GM23338 (cell line): ENCODE measurements around the gene ACTL6A. TPM values are rescaled to one million over a fixed set of nuclear protein-coding genes. Genes with fewer than 3 reads are reported as not detected.

Experiments
- ATAC-seq: fragments of 200-7000 bp; cut with Tn5 transposase; 3 replicates; pipeline ENCODE4 v1.9.1; 2020
- DNase-seq: peaks from one replicate; pipeline ENCODE4 v3.0.0-alpha.2; 2015; ENCODE audit warnings: low spot score
- H2AFZ ChIP-seq: fragments of 200-600 bp; sonication (generic); 2 replicates; pipeline ENCODE4 v1.8.0; 2016; ENCODE audit warnings: antibody characterized with exemption, mild to moderate bottlenecking, moderate library complexity
- H3F3A ChIP-seq: fragments of 200-600 bp; sonication (generic); replicated peaks from 2 replicates; pipeline ENCODE4 v1.8.0; 2017; ENCODE audit warnings: antibody characterized with exemption, mixed run types, low read depth
- H3K27ac ChIP-seq: fragments of 200-600 bp; sonication (generic); 2 replicates; pipeline ENCODE4 v1.6.1; 2016; ENCODE audit warnings: low read depth
- H3K27me3 ChIP-seq: fragments of 200-600 bp; sonication (generic); 2 replicates; pipeline ENCODE4 v1.8.0; 2016; ENCODE audit warnings: mild to moderate bottlenecking, mixed run types, moderate library complexity; ENCODE audit not compliant: insufficient read depth
- H3K36me3 ChIP-seq: fragments of 200-600 bp; sonication (generic); 2 replicates; pipeline ENCODE4 v1.8.0; 2016; ENCODE audit warnings: mild to moderate bottlenecking; ENCODE audit not compliant: insufficient read depth
- H3K4me1 ChIP-seq: fragments of 200-600 bp; sonication (generic); 2 replicates; pipeline ENCODE4 v1.8.0; 2016; ENCODE audit warnings: mild to moderate bottlenecking, moderate library complexity; ENCODE audit not compliant: insufficient read depth
- H3K4me2 ChIP-seq: fragments of 200-600 bp; sonication (generic); 2 replicates; pipeline ENCODE4 v1.7.1; 2017; ENCODE audit warnings: mixed run types
- H3K4me3 ChIP-seq: fragments of 200-600 bp; sonication (generic); 2 replicates; pipeline ENCODE4 v1.6.1; 2016; ENCODE audit warnings: mixed run types
- H3K79me2 ChIP-seq: fragments of 200-600 bp; sonication (generic); replicated peaks from 2 replicates; pipeline ENCODE4 v1.8.0; 2017; ENCODE audit warnings: mild to moderate bottlenecking; ENCODE audit not compliant: insufficient read depth
- H3K9me2 ChIP-seq: fragments of 200-600 bp; sonication (generic); 2 replicates; pipeline ENCODE4 v1.8.0; 2017; ENCODE audit not compliant: insufficient read depth
- H4K20me1 ChIP-seq: fragments of 200-600 bp; sonication (generic); replicated peaks from 2 replicates; pipeline ENCODE4 v1.8.0; 2017; ENCODE audit warnings: mild to moderate bottlenecking; ENCODE audit not compliant: insufficient read depth
- H3K27ac Mint-ChIP-seq: 2 replicates; pipeline ENCODE4 v1.8.0; 2020; ENCODE audit warnings: inconsistent platforms, mild to moderate bottlenecking, moderate library complexity, mixed read lengths
- H3K27me3 Mint-ChIP-seq: 3 replicates; pipeline ENCODE4 v1.8.0; 2022; ENCODE audit warnings: low read depth, mild to moderate bottlenecking, moderate library complexity, mixed read lengths, inconsistent platforms; ENCODE audit not compliant: insufficient read depth, poor library complexity
- H3K36me3 Mint-ChIP-seq: 3 replicates; pipeline ENCODE4 v1.8.0; 2021; ENCODE audit warnings: low read depth, mild to moderate bottlenecking, inconsistent platforms, moderate library complexity, mixed read lengths
- H3K4me1 Mint-ChIP-seq: 3 replicates; pipeline ENCODE4 v1.8.0; 2020; ENCODE audit warnings: mild to moderate bottlenecking, inconsistent platforms, mixed read lengths
- H3K4me3 Mint-ChIP-seq: 3 replicates; pipeline ENCODE4 v1.8.0; 2021; ENCODE audit warnings: moderate library complexity, mild to moderate bottlenecking, inconsistent platforms, mixed read lengths
- H3K9me3 Mint-ChIP-seq: 3 replicates; pipeline ENCODE4 v1.8.0; 2020; ENCODE audit warnings: moderate library complexity, mild to moderate bottlenecking, inconsistent platforms, mixed read lengths
- CREB1 ChIP-seq: fragments of 250-450 bp; sonication (Bioruptor Pico); IDR thresholded peaks from 2 replicates; pipeline ENCODE4 v1.5.0; 2020; ENCODE audit warnings: low read depth, mild to moderate bottlenecking, moderate library complexity
- EZH2 ChIP-seq: fragments of 200-600 bp; sonication (generic); IDR thresholded peaks from one replicate; pipeline ENCODE4 v1.8.0; 2017; ENCODE audit warnings: antibody characterized with exemption, mild to moderate bottlenecking, low read depth; ENCODE audit not compliant: unreplicated experiment
- EZH2phosphoT487 ChIP-seq: fragments of 200-600 bp; sonication (generic); IDR thresholded peaks from one replicate; pipeline ENCODE4 v1.8.1; 2018; ENCODE audit warnings: antibody characterized with exemption; ENCODE audit not compliant: unreplicated experiment
- JUNB ChIP-seq: IDR thresholded peaks from one replicate; pipeline ENCODE4 v1.6.1; 2016; ENCODE audit warnings: antibody characterized with exemption; ENCODE audit not compliant: unreplicated experiment
- NANOG ChIP-seq: IDR thresholded peaks from 2 replicates; pipeline ENCODE4 v1.6.1; 2016; ENCODE audit warnings: antibody characterized with exemption, borderline replicate concordance
- POLR2AphosphoS5 ChIP-seq: IDR thresholded peaks from 2 replicates; pipeline ENCODE4 v1.6.1; 2016; ENCODE audit warnings: antibody characterized with exemption, low read depth
- ZNF114 ChIP-seq: fragments of 250-450 bp; sonication (Bioruptor Pico); IDR thresholded peaks from 2 replicates; pipeline ENCODE4 v1.5.0; 2020; ENCODE audit warnings: mild to moderate bottlenecking, moderate library complexity
- ZNF331 ChIP-seq: fragments of 250-450 bp; sonication (Bioruptor Pico); IDR thresholded peaks from 2 replicates; pipeline ENCODE4 v1.5.0; 2020; ENCODE audit warnings: low read depth, mild to moderate bottlenecking, moderate library complexity
- polyA plus RNA-seq: library from polyadenylated mRNA; unstranded; fragments of >200 nt; fragmentation: Nextera tagmentation; extraction: Ambion mirVana; gene quantifications from 2 replicates; pipeline ENCODE4 v1.2.1, GENCODE V29; 2016
- total RNA-seq: library from RNA; depleted of rRNA; stranded (reverse); fragments of >200 nt; shearing (Covaris generic); gene quantifications from 2 replicates; pipeline ENCODE4 v1.2.3, GENCODE V29; 2014
- TF ChIP-seq, protein P1 (sequence below), 2 experiments: fragments of 200-600 bp in 1 of 2; sonication (generic) in 1 of 2; conservative IDR thresholded peaks; 2 replicates each; pipeline versions ENCODE4 v1.5.1 to v1.6.1; 2016 to 2017; ENCODE audit warnings: antibody characterized with exemption in 2 of 2, low read depth in 2 of 2, mild to moderate bottlenecking in 2 of 2, moderate library complexity in 1 of 2
- TF ChIP-seq, protein P2 (sequence below): IDR thresholded peaks from 2 replicates; pipeline ENCODE4 v1.6.1; 2016; ENCODE audit warnings: antibody characterized with exemption

The ACTL6A gene
- total and polyA plus RNA-seq, 2 experiments from 2014 or later, result 117 to 125 TPM

DNA sequence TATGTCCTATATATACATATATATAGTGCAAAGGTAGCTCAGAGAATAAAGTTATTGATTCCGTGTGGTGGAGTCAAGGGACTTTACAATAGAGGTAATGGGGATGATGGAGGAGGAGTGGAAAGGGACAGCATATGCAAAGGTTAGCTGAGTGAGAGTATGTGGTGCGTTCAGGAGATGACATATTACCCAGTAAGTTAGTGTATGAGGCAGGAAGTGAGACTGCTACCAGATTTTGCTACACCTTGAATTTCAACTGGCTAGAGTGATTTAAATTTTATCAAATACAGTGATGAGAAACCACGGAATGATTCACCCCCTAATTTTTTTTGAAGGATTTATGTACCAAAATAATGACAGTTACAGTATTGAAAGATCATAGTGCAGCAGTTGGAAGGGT lies 2.8 kb downstream of the ACTL6A start:
- Mint-ChIP-seq H3K4me3 (no peak overlapping the region), H3K9me3 (no peaks in the 10 kb centered on the region), H3K27me3 (peaks cover 13% of the 10 kb centered on the region), H3K27ac (no peak overlapping the region), H3K36me3 (peaks cover 7% of the 10 kb centered on the region), H3K4me1 (peaks cover 5% of the 10 kb centered on the region; the same call in 1 of the 3 replicates)
- Histone ChIP-seq H3K9me2 (no peaks in the 10 kb centered on the region), H3K36me3 (peaks cover 11% of the 10 kb centered on the region), H3K4me1 (no peaks in the 10 kb centered on the region), H3K27ac (no peak overlapping the region), H3K79me2 (peaks cover 70% of the 10 kb centered on the region), H2AFZ (no peak overlapping the region), H3K27me3 (no peaks in the 10 kb centered on the region), H3K4me2 (no peak overlapping the region), H4K20me1 (peaks cover 57% of the 10 kb centered on the region), H3F3A (no peaks in the 10 kb centered on the region), H3K4me3 (no peak overlapping the region)
- DNase-seq (no peak), ATAC-seq (no peak)
- TF ChIP-seq CREB1 (CRISPR knock-in tag), result no peak
- TF ChIP-seq, protein P1, sequence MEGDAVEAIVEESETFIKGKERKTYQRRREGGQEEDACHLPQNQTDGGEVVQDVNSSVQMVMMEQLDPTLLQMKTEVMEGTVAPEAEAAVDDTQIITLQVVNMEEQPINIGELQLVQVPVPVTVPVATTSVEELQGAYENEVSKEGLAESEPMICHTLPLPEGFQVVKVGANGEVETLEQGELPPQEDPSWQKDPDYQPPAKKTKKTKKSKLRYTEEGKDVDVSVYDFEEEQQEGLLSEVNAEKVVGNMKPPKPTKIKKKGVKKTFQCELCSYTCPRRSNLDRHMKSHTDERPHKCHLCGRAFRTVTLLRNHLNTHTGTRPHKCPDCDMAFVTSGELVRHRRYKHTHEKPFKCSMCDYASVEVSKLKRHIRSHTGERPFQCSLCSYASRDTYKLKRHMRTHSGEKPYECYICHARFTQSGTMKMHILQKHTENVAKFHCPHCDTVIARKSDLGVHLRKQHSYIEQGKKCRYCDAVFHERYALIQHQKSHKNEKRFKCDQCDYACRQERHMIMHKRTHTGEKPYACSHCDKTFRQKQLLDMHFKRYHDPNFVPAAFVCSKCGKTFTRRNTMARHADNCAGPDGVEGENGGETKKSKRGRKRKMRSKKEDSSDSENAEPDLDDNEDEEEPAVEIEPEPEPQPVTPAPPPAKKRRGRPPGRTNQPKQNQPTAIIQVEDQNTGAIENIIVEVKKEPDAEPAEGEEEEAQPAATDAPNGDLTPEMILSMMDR (conservative IDR thresholded peaks at IDR 0.05; ENCODE audit: low read depth in 2 of 2), result no peak
- TF ChIP-seq ZNF114 (CRISPR knock-in tag), result no peak
- no peak for TF ChIP-seq ZNF331 (CRISPR knock-in tag)
- no peak for TF ChIP-seq EZH2
- TF ChIP-seq EZH2phosphoT487, result no peak
- no peak for TF ChIP-seq JUNB

DNA sequence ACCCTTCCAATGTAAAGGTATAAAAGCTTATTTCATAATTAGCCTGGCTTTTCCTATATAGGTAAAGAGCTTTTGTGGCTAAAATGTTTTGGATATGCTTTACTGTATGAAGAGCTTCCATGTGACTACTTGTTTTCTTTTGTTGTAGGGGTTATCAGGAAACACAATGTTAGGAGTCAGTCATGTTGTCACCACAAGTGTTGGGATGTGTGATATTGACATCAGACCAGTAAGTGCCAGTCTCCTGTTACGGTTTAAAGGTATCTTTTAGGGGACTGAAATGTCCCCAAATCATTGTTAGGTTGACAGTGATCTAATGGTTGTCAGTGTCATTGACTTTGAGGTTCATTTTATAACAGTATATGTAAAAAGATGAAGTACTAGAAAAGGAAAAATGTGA lies 18.3 kb downstream of the ACTL6A start:
- DNase-seq (no peak), ATAC-seq (no peak)
- no peak overlapping the region for H2AFZ ChIP-seq
- H3K4me3 ChIP-seq, result no peak overlapping the region
- no peak overlapping the region for H3K27ac ChIP-seq
- H3K36me3 ChIP-seq, result peaks cover 69% of the 10 kb centered on the region
- no peaks in the 10 kb centered on the region for H3K79me2 ChIP-seq
- Mint-ChIP-seq H3K27ac (no peak overlapping the region), H3K9me3 (no peaks in the 10 kb centered on the region), H3K27me3 (no peaks in the 10 kb centered on the region), H3K4me3 (no peak overlapping the region), H3K36me3 (peaks cover 66% of the 10 kb centered on the region), H3K4me1 (no peaks in the 10 kb centered on the region)
- H3K4me2 ChIP-seq, result no peak overlapping the region
- H3K4me1 ChIP-seq, result no peaks in the 10 kb centered on the region
- H4K20me1 ChIP-seq, result peaks cover 11% of the 10 kb centered on the region; the same call in 1 of the 2 replicates
- no peaks in the 10 kb centered on the region for H3K9me2 ChIP-seq
- H3K27me3 ChIP-seq, result no peaks in the 10 kb centered on the region
- no peak for TF ChIP-seq NANOG
- no peak for TF ChIP-seq EZH2
- TF ChIP-seq POLR2AphosphoS5, result no peak
- H3F3A ChIP-seq, result no peaks in the 10 kb centered on the region

DNA sequence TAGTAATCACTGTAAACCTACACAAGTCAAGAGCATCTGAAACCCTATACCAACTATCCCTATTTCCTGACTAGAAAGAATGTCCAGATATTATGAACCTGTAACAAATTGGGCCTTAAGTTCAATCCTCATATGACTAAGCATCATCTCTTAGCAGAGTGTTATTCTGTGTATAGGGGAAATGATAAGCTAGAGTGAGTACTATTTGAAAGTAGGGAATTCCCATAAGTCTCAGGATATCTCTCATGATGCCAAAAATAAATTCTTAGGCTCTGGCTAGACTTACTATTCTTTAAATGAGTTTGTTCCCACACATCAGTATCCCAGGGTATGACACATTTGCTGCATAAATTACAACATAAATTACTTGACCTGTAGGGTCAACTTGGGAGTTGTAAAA lies 26.4 kb downstream of the ACTL6A start:
- H3K9me2 ChIP-seq, result no peaks in the 10 kb centered on the region
- H3K27ac ChIP-seq, result no peak overlapping the region
- no peaks in the 10 kb centered on the region for H3K4me1 ChIP-seq
- ATAC-seq (no peak), DNase-seq (no peak)
- no peak overlapping the region for H3K4me3 ChIP-seq
- no peaks in the 10 kb centered on the region for H3K79me2 ChIP-seq
- Mint-ChIP-seq H3K27ac (no peak overlapping the region), H3K27me3 (peaks cover 3% of the 10 kb centered on the region), H3K4me3 (no peak overlapping the region), H3K36me3 (peaks cover 65% of the 10 kb centered on the region; the same call in 2 of the 3 replicates), H3K4me1 (no peaks in the 10 kb centered on the region), H3K9me3 (no peaks in the 10 kb centered on the region)
- H3F3A ChIP-seq, result peaks cover 4% of the 10 kb centered on the region; the same call in 1 of the 2 replicates
- H3K36me3 ChIP-seq, result peaks cover 54% of the 10 kb centered on the region
- H4K20me1 ChIP-seq, result peaks cover 15% of the 10 kb centered on the region; the same call in 1 of the 2 replicates
- no peaks in the 10 kb centered on the region for H3K27me3 ChIP-seq
- H2AFZ ChIP-seq, result no peak overlapping the region
- H3K4me2 ChIP-seq, result no peak overlapping the region
- TF ChIP-seq ZNF114 (CRISPR knock-in tag) (no peak), NANOG (no peak), ZNF331 (CRISPR knock-in tag) (no peak), EZH2 (no peak), CREB1 (CRISPR knock-in tag) (no peak), POLR2AphosphoS5 (no peak)
- TF ChIP-seq, protein P2, sequence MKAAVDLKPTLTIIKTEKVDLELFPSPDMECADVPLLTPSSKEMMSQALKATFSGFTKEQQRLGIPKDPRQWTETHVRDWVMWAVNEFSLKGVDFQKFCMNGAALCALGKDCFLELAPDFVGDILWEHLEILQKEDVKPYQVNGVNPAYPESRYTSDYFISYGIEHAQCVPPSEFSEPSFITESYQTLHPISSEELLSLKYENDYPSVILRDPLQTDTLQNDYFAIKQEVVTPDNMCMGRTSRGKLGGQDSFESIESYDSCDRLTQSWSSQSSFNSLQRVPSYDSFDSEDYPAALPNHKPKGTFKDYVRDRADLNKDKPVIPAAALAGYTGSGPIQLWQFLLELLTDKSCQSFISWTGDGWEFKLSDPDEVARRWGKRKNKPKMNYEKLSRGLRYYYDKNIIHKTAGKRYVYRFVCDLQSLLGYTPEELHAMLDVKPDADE, result no peak
- TF ChIP-seq, protein P1 (conservative IDR thresholded peaks at IDR 0.05; ENCODE audit: low read depth in 2 of 2), result no peak
